22Rv1 (cell line): ENCODE measurements around the gene ACOXL.

Source experiments
- H3K27ac ChIP-seq: fragments of 450-650 bp; 2 replicates; pipeline ENCODE4 v1.5.1; 2017
- ZFX ChIP-seq: fragments of 450-650 bp; IDR thresholded peaks from 2 replicates; pipeline ENCODE4 v1.6.1; 2017; ENCODE audit warnings: antibody characterized with exemption, borderline replicate concordance
- TF ChIP-seq, protein P1 (sequence below): fragments of 450-650 bp; IDR thresholded peaks from 2 replicates; pipeline ENCODE4 v1.5.1; 2017; ENCODE audit warnings: mild to moderate bottlenecking

The ACOXL gene

DNA sequence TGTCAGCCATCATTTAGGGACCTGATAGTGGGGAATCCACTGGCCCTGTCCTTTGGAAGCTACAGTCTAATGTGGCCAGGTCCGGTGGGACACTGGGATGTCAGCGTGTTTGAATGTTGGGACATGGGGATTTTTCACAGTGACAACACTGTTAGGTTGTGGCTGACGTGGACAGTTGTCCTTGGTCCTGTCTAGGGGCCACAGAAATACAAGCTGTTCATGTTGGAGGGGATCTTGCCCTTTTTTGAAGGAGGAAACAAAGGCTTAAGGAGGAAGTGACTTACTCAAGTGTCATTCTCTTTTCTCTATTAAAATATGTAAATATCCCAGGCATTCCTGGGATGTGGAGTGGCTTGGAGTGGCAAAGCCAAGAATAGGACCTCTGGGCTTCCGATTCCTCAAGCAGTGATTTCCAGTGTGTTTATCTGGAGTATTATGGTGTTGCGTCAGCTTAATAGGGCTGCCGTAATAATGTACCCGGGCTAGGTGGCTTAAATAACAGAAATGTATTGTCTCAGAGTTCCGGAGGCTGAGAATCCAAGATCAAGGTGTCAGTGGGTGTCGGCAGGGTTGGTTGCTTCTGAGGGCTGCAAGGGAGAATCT is 8.5 kb downstream of the ACOXL start:
- no peak overlapping the region for H3K27ac ChIP-seq
- TF ChIP-seq ZFX, result no peak

DNA sequence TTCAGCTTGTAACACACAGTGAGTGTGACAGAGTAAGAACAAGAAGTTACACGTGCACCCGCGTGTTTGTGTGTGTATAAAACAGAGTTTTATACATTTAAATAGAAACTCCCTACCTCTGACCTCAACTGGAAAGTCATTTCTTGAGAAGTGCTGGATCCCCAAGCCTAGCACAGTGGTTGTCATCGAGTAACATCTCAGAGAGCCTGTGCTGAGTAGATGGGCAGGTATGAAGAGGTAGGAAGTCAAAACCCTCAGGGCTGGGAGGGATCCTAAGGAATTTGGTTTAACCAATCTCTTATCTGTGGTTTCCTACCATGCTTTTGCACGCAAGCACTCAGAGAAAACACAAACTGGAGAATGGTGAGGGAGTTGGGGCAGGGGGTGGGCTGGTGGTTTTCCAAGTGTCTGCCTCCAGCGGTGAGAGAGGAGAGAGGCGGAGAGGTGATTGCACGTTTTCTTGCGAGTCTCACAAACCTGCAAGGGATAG is 9.2 kb downstream of the ACOXL start:
- TF ChIP-seq, protein P1, sequence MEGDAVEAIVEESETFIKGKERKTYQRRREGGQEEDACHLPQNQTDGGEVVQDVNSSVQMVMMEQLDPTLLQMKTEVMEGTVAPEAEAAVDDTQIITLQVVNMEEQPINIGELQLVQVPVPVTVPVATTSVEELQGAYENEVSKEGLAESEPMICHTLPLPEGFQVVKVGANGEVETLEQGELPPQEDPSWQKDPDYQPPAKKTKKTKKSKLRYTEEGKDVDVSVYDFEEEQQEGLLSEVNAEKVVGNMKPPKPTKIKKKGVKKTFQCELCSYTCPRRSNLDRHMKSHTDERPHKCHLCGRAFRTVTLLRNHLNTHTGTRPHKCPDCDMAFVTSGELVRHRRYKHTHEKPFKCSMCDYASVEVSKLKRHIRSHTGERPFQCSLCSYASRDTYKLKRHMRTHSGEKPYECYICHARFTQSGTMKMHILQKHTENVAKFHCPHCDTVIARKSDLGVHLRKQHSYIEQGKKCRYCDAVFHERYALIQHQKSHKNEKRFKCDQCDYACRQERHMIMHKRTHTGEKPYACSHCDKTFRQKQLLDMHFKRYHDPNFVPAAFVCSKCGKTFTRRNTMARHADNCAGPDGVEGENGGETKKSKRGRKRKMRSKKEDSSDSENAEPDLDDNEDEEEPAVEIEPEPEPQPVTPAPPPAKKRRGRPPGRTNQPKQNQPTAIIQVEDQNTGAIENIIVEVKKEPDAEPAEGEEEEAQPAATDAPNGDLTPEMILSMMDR, result no peak
- TF ChIP-seq ZFX, result no peak
- no peak overlapping the region for H3K27ac ChIP-seq

DNA sequence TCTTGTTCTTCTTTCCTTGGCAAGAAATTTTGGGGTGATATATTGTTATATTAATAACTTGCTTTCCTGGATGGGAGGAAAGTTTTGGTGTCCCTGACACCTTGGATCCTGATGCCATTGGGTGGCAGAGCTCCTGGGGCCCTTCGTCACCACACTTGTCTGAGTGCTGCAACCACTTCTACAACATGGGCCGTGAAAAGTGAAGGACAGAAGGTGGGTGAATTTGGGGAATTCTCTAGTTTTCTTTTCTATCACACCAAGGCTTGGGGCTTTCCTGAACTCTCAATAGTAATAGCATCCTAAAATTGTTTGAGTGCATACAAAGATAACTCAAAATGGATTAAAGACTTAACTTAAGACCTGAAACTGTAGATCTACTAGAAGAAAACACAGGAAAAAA is 10.0 kb downstream of the ACOXL start:
- H3K27ac ChIP-seq, result no peak overlapping the region
- TF ChIP-seq, protein P1, result no peak
- TF ChIP-seq ZFX, result no peak

DNA sequence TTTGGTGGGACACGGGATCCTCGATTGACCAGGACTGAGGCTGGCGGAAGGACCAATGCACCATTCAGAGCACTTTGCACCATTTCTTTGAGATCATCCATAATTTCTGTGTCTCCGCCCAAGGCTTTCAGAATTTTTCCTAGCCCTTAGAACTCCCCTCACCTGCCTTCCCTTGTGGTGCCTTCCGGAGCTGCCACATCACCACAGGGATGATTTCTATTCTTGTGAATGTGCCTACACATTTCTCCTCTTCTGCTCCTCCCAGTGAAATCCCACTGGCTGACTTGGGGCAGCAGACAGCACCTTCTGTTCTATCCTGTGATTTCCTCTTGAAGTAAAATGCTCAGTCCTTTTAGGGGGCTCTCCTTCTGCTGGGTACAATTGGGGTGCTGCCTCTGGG is 11.2 kb downstream of the ACOXL start:
- TF ChIP-seq, protein P1, result no peak
- no peak for TF ChIP-seq ZFX
- H3K27ac ChIP-seq, result no peak overlapping the region

DNA sequence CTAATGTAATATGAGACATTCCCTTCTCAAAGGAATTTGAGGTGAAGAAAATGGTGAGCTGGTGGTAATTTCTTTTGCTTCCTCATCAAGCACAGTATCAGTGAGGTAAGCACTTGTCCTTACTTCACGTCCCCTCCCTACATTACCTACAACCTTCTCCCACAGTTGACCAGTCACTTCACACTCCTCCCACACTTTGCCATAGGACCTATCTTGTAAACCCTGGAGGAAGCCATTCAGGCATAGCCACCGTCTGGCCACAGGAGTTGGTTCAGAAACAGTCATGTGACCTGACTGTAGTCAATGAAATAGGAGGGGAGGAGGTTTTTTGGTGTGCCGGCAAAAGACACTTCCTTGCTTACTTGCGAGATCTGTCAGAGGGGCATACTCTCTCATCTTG is 12.1 kb downstream of the ACOXL start:
- no peak overlapping the region for H3K27ac ChIP-seq

DNA sequence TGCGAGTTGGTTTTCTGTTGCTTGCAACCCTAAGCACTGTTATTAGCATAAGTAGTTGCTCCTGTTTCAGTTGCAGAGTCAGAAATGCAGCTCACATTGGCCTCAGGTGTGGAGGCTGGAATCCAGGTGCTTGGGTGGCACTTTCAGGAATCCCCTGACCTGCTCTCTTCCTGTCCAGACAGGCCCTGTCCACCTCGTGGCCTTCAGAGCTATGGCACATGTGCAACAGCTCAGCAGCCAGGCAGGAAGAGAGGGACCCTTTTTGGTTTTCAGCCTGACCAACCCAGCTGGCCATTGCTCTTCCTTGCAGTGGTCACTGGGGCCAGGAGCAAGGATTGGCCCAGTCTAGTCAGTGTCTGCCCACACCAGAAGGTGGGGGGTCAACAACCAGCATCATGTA is 12.7 kb downstream of the ACOXL start:
- H3K27ac ChIP-seq, result no peak overlapping the region
- TF ChIP-seq, protein P1, result no peak
- TF ChIP-seq ZFX, result no peak

More for the DNA sequence above, 12.1 kb downstream of the ACOXL start:
- TF ChIP-seq ZFX, result no peak
- TF ChIP-seq, protein P1, result no peak

DNA sequence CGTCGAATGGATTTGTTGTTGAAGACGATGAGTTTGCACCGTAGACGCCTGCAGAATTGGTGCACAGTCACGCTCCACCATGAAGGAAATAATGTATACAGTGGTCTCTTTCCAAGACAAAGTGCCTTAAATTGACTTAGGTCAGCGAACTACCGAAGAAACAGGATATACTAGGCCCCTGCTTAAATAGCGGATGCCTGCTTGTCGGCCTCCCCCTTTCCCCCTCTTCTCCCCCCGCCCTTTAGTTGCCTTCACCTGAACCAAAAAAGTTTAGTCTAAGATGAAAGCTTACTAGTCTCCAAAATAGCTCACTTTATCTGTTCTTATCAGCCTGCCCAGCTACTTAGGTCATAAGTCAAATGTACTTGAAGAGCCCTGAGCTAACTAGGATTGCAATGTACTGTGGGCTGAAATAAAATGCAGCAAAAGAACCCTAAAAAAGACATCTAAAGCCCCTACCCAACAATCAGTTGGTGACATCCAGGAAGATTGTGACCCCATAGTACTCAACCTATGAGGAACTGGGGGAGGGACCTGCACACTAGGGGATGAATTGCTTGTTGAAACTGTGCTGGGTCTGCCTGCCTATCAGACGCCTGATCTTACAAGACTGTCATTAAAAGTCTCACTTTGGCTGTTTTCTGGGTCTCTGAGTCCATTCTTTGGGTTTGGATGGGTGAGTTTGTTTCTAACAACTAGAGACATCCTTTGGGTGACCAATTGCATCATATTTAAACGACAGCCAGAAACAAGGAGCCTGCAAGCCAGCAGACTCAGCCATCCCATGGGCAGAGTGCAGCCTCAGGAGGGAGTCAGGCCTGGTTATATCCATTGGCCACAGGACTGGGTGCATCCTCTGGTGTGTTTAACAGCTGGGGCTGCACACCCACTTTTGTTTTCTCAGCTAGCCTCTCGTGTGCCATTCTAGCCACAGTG is 14.5 kb downstream of the ACOXL start:
- TF ChIP-seq, protein P1, result no peak
- TF ChIP-seq ZFX, result no peak
- H3K27ac ChIP-seq, result no peak overlapping the region
